Liver (tissue), 9 donors: ENCODE results near the gene FGD6. TPM values are rescaled to one million over a fixed set of nuclear protein-coding genes. Genes with fewer than 3 reads are reported as not detected.
"Not testable (repeated sequence)": the region's sequence is repeated elsewhere in the genome, so short reads cannot be mapped to it uniquely, and the experiment has no call there.

Source experiments
- DNase-seq: peaks from one replicate; pipeline ENCODE4 v3.0.0-alpha.2; 2017; ENCODE audit warnings: low spot score
- H3K27ac ChIP-seq, 2 donors: one replicate each; pipeline ENCODE4 v1.7.0; 2013; ENCODE audit warnings: inconsistent platforms in 2 of 2, low read length in 2 of 2, control low read depth in 1 of 2, low read depth in 1 of 2, mild to moderate bottlenecking in 1 of 2
- H3K27me3 ChIP-seq, 4 donors: one replicate each; pipeline versions ENCODE4 v1.6.1 to v1.7.0; 2013; ENCODE audit warnings: low read length in 3 of 4, inconsistent platforms in 1 of 4, mild to moderate bottlenecking in 1 of 4, moderate library complexity in 1 of 4; ENCODE audit not compliant: control insufficient read depth in 4 of 4, insufficient read depth in 4 of 4
- H3K36me3 ChIP-seq, 4 donors: one replicate each; pipeline versions ENCODE4 v1.6.1 to v1.7.0; 2013; ENCODE audit warnings: low read length in 3 of 4, mild to moderate bottlenecking in 3 of 4, low read depth in 1 of 4, moderate library complexity in 1 of 4; ENCODE audit not compliant: control insufficient read depth in 4 of 4, insufficient read depth in 3 of 4
- H3K4me1 ChIP-seq, 4 donors: one replicate each; pipeline versions ENCODE4 v1.6.1 to v1.7.0; 2013; ENCODE audit warnings: low read length in 3 of 4, mild to moderate bottlenecking in 3 of 4, moderate library complexity in 1 of 4; ENCODE audit not compliant: control insufficient read depth in 4 of 4, insufficient read depth in 4 of 4
- H3K4me3 ChIP-seq, 3 donors: one replicate each; pipeline versions ENCODE4 v1.6.1 to v1.7.0; 2013; ENCODE audit warnings: low read length in 3 of 3, control low read depth in 1 of 3, low read depth in 1 of 3, mild to moderate bottlenecking in 1 of 3
- H3K9ac ChIP-seq, 2 donors: one replicate each; pipeline ENCODE4 v1.7.0; 2013; ENCODE audit warnings: low read length in 2 of 2, mild to moderate bottlenecking in 2 of 2, moderate library complexity in 2 of 2, control low read depth in 1 of 2, low read depth in 1 of 2
- H3K9me3 ChIP-seq, 4 donors: one replicate each; pipeline versions ENCODE4 v1.6.1 to v1.7.0; 2013; ENCODE audit warnings: low read length in 3 of 4; ENCODE audit not compliant: control insufficient read depth in 4 of 4
- FOXA1 ChIP-seq: IDR thresholded peaks from 2 replicates; pipeline ENCODE4 v1.6.1; 2016; ENCODE audit warnings: antibody characterized with exemption
- FOXA2 ChIP-seq: IDR thresholded peaks from 2 replicates; pipeline ENCODE4 v1.6.1; 2016; ENCODE audit warnings: antibody characterized with exemption
- GABPA ChIP-seq, 2 donors: IDR thresholded peaks in 1 of 2; conservative IDR thresholded peaks in 1 of 2; 2 replicates each; pipeline ENCODE4 v1.6.1; 2016; ENCODE audit warnings: antibody characterized with exemption in 2 of 2, mild to moderate bottlenecking in 1 of 2, moderate library complexity in 1 of 2
- HNF4A ChIP-seq, 2 donors: conservative IDR thresholded peaks; 2 replicates each; pipeline ENCODE4 v1.6.1; 2016; ENCODE audit warnings: antibody characterized with exemption in 2 of 2, mild to moderate bottlenecking in 2 of 2
- HNF4G ChIP-seq: IDR thresholded peaks from 2 replicates; pipeline ENCODE4 v1.6.1; 2016; ENCODE audit warnings: antibody characterized with exemption
- JUND ChIP-seq, 2 donors: IDR thresholded peaks; 2 replicates each; pipeline ENCODE4 v1.6.1; 2016; ENCODE audit warnings: antibody characterized with exemption in 2 of 2
- NR2F2 ChIP-seq: IDR thresholded peaks from 2 replicates; pipeline ENCODE4 v1.6.1; 2016; ENCODE audit warnings: antibody characterized with exemption
- RAD21 ChIP-seq, 2 donors: IDR thresholded peaks; 2 replicates each; pipeline ENCODE4 v1.6.1; 2016; ENCODE audit warnings: antibody characterized with exemption in 2 of 2, mild to moderate bottlenecking in 2 of 2
- SP1 ChIP-seq: IDR thresholded peaks from 2 replicates; pipeline ENCODE4 v1.6.1; 2018; ENCODE audit warnings: antibody characterized with exemption, mild to moderate bottlenecking
- TAF1 ChIP-seq: conservative IDR thresholded peaks from 2 replicates; pipeline ENCODE4 v1.6.1; 2016; ENCODE audit warnings: antibody characterized with exemption, mild to moderate bottlenecking
- YY1 ChIP-seq: IDR thresholded peaks from 2 replicates; pipeline ENCODE4 v1.6.1; 2016; ENCODE audit warnings: antibody characterized with exemption, mild to moderate bottlenecking
- WGBS: extraction: QIAGEN DNeasy Blood & Tissue Kit; methylation state at CpG from one replicate; pipeline ENCODE4 v1.1.7; 2013; 5-methylcytosine and 5-hydroxymethylcytosine counted together
- polyA plus RNA-seq, 2 donors: library from polyadenylated mRNA; stranded (reverse) in 1 of 2; unstranded in 1 of 2; fragments of 200-250 nt in 1 of 2; fragments of >200 nt in 1 of 2; fragmentation: Nextera tagmentation in 1 of 2; extraction: Ambion mirVana in 1 of 2; gene quantifications; one replicate each; pipeline versions ENCODE4 v1.2.1 to v1.2.3, GENCODE V29; 2013 to 2015
- total RNA-seq, 2 donors: library from RNA; depleted of rRNA; stranded (reverse); fragments of >200 nt; gene quantifications; one replicate each; pipeline ENCODE4 v1.2.3, GENCODE V29; 2014
- TF ChIP-seq, protein P1 (sequence below): IDR thresholded peaks from 2 replicates; pipeline ENCODE4 v1.6.1; 2016; ENCODE audit warnings: antibody characterized with exemption
- TF ChIP-seq, protein P2 (sequence below): IDR thresholded peaks from 2 replicates; pipeline ENCODE4 v1.6.1; 2016; ENCODE audit warnings: antibody characterized with exemption
- TF ChIP-seq, protein P3 (sequence below): fragments of 150-350 bp; IDR thresholded peaks from 2 replicates; pipeline ENCODE4 v1.5.1; 2017; ENCODE audit warnings: improper control_type of control experiment, low read depth, low read length; ENCODE audit not compliant: missing input control
- donor health status: healthy.
- donor health status: healthy.
- donor health status: healthy.
- donor health status: healthy.
- donor health status: healthy.

Gene FGD6
- total and polyA plus RNA-seq, 4 donors: 0.54 to 6.9 (median 2.4) TPM

DNA sequence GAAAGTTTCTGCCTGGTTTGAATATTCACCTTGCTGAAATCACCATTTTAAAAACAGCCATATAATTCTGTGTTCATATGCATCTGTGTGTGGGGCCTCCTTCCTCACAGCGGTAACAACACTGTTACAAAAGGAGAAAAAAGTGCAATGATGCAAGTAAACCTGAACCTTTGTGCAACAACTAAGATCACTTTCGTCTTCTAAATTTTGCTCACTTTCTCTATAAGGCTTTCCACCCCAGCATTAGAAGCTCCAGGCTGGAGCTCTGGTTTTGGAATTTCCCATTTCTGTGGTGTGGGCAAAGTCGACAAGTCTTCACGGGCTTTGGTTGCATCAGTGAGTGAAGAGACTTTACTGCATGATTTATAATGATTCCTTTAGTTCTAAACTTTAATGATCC is 18.4 kb downstream of the FGD6 start:
- no peak for DNase-seq
- TF ChIP-seq JUND (IDR thresholded peaks at IDR 0.05) (no peak), NR2F2 (no peak), HNF4A (conservative IDR thresholded peaks at IDR 0.05) (peak; percentile 17 to 65), TAF1 (no peak), FOXA2 (no peak), RAD21 (IDR thresholded peaks at IDR 0.05) (peak in 1 of 2 donors; percentile 5), GABPA (IDR thresholded peaks at IDR 0.05 in 1 of 2, conservative IDR thresholded peaks at IDR 0.05 in 1 of 2) (no peak), SP1 (peak; percentile 32)
- TF ChIP-seq, protein P1, sequence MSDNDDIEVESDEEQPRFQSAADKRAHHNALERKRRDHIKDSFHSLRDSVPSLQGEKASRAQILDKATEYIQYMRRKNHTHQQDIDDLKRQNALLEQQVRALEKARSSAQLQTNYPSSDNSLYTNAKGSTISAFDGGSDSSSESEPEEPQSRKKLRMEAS: no peak
- TF ChIP-seq, protein P2, sequence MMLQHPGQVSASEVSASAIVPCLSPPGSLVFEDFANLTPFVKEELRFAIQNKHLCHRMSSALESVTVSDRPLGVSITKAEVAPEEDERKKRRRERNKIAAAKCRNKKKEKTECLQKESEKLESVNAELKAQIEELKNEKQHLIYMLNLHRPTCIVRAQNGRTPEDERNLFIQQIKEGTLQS: peak; percentile 52
- WGBS: 61% methylated on average over 4 of the region's 4 CpGs
- Histone ChIP-seq H3K9me3 (no peaks in the 10 kb centered on the region), H3K4me1 (peaks cover 0 to 7% (median 3%) of the 10 kb centered on the region in 4 donors), H3K27me3 (no peaks in the 10 kb centered on the region), H3K4me3 (no peak overlapping the region), H3K36me3 (no peaks in the 10 kb centered on the region), H3K9ac (no peak overlapping the region), H3K27ac (no peak overlapping the region)

DNA sequence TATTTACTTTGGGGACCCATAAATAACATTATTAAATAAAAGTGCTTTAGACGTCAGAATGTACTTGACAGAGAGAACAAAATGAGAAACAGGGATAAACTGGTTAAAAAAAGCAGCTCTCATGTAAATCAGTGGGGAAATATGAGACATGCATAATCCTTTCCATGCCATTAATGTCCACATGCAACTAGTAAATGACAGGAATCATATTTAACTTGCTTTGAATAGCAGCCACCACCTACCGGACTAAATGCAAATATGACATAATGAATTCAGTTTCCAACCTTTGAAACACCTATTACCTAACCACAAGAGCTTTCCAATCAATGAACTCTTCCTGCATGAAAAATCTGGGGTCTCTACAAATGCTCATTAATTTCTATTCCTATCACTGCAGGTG is 19.6 kb downstream of the FGD6 start:
- TF ChIP-seq TAF1 (no peak), FOXA2 (no peak), HNF4G (no peak), HNF4A (conservative IDR thresholded peaks at IDR 0.05) (peak; percentile 6 to 16)
- TF ChIP-seq, protein P2: no peak
- Histone ChIP-seq H3K4me1 (peaks cover 0 to 3% (median 1%) of the 10 kb centered on the region in 4 donors), H3K9me3 (no peaks in the 10 kb centered on the region), H3K4me3 (no peak overlapping the region), H3K27me3 (no peaks in the 10 kb centered on the region), H3K27ac (no peak overlapping the region), H3K36me3 (peaks cover 0 to 1% (median 0%) of the 10 kb centered on the region in 4 donors), H3K9ac (no peak overlapping the region)
- 66% methylated on average over 2 of the region's 2 CpGs for WGBS
- DNase-seq: no peak

DNA sequence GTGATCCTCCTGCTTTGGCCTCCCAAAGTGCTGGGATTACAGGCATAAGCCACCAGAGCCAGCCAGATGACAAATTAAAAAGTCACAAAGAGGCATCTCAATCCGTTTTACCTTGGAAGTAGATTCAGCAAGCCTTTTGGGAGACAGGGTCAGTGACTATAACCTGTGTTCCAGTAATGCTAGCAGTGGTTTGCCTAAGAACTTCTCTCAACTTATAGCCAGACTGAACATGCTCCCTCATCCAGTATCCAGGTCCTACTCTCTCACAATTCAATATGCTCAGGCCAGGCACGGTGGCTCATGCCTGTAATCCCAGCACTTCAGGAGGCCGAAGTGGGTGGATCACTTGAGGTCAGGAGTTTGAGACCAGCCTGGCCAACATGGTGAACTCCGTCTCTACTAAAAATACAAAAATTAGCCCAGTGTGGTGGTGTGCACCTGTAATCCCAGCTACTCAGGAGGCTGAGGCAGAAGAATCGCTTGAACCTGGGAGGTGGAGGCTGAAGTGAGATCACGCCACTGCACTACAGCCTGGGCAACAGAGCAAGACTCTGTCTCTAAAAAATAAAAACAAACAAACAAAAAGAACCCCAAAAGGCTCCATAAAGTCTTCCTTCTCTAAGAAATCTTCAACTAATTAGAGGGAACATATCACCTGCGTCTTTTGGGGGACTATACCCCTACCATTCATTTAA is 20.2 kb downstream of the FGD6 start:
- WGBS: 97% methylated on average over 7 of the region's 7 CpGs
- H3K4me3 ChIP-seq, H3K4me1 ChIP-seq, DNase-seq, H3K27me3 ChIP-seq, H3K9ac ChIP-seq, H3K9me3 ChIP-seq, H3K27ac ChIP-seq, H3K36me3 ChIP-seq: not testable (repeated sequence)

DNA sequence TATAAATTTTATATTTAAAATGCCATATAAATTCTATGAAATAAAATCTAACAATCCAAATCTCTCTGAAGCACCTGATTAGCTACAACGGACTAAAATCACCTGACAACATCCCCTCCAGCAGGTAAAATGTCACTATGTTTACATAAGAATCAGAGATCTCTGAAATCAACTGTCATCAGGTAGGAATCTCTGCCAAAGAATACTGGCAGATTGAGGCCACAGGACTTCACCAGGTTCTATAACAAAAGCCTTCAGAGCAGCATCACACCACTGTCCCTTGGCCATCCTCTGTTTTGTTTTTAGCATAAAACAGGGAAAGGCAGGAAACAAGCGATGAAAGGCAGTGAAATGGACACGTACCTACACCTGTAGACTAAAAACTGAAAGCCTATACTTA is 22.1 kb downstream of the FGD6 start:
- H3K4me1 ChIP-seq: peaks cover 4 to 12% (median 5%) of the 10 kb centered on the region in 4 donors
- no peak overlapping the region for H3K27ac ChIP-seq
- H3K27me3 ChIP-seq: no peaks in the 10 kb centered on the region
- TF ChIP-seq JUND (IDR thresholded peaks at IDR 0.05): no peak
- TF ChIP-seq NR2F2: no peak
- TF ChIP-seq FOXA1: no peak
- no peak for TF ChIP-seq TAF1
- no peak for TF ChIP-seq YY1
- TF ChIP-seq, protein P3, sequence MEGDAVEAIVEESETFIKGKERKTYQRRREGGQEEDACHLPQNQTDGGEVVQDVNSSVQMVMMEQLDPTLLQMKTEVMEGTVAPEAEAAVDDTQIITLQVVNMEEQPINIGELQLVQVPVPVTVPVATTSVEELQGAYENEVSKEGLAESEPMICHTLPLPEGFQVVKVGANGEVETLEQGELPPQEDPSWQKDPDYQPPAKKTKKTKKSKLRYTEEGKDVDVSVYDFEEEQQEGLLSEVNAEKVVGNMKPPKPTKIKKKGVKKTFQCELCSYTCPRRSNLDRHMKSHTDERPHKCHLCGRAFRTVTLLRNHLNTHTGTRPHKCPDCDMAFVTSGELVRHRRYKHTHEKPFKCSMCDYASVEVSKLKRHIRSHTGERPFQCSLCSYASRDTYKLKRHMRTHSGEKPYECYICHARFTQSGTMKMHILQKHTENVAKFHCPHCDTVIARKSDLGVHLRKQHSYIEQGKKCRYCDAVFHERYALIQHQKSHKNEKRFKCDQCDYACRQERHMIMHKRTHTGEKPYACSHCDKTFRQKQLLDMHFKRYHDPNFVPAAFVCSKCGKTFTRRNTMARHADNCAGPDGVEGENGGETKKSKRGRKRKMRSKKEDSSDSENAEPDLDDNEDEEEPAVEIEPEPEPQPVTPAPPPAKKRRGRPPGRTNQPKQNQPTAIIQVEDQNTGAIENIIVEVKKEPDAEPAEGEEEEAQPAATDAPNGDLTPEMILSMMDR: no peak
- H3K4me3 ChIP-seq: no peak overlapping the region
- peaks cover 0 to 2% (median 0%) of the 10 kb centered on the region in 4 donors for H3K36me3 ChIP-seq
- DNase-seq: no peak
- 81% methylated on average over 3 of the region's 3 CpGs for WGBS
- no peak overlapping the region for H3K9ac ChIP-seq
- H3K9me3 ChIP-seq: no peaks in the 10 kb centered on the region
